Kasumi-1 (cell line): ENCODE results near the gene CYTIP.
"Not testable (repeated sequence)": the region's sequence is repeated elsewhere in the genome, so short reads cannot be mapped to it uniquely, and the experiment has no call there.

ENCODE experiments used
- DNase-seq, 2 experiments: peaks; one replicate each; lab custom pipeline; 2025; lab: John Stamatoyannopoulos, UW

CYTIP gene

GRCh38 chr2:157424374-157424773 is 19.5 kb downstream of the CYTIP start:
- no peak for DNase-seq

GRCh38 chr2:157421964-157422363 is 21.9 kb downstream of the CYTIP start:
- DNase-seq, result no peak

- no peak for DNase-seq
Measured at GRCh38 chr2:157421331-157421944, 22.5 kb downstream of the CYTIP start.

DNA sequence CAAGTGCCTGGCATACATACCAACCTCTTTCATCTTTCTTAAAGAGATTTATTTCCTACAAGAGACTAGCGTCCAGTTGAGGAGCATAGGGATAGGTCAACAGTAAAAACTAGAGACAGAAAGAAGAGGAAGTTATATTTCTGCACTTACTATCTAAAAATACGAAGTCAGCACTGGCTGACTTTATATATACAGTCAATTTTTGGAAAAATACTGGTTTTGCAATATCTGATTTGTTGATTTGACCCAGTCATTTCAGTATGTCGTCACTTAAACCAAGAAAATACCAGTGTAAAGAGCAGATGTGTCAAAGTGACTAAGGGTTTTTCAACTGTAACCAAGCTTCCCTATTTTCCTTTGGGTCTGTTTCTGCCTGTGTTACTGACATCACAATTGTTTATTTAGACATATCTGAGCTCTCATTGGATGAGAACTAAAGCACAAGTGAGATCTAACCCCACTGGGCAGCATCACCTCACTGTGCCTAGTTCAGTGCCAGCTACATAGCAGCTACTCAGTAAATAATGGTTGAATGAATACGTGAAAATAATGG is 23.0 kb downstream of the CYTIP start:
- peak; percentile 89 to 94 for DNase-seq

DNA sequence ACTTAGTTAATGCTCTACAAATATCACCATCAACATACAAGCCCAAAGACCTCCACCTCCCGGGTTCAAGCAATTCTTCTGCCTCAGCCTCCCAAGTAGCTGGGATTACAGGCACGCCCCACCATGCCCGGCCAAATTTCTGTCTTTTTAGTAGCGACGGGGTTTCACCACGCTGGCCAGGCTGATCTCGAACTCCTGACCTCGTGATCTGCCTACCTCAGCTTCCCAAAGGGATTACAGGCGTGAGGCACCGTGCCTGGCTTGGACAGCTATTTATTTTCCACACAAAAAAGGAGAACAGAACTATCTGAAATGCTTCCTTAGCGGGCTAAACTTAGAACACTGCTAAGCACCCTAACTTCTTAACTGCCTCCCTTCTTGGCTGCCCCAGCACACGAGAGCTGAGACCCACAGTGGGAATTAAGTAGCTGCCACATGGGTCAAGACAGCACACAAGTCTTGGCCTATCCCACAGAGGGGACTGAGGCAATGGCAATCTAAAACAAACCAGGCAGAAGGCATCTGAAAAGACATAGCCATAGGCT is 24.8 kb downstream of the CYTIP start:
- DNase-seq, result peak; percentile 35 to 52

DNA sequence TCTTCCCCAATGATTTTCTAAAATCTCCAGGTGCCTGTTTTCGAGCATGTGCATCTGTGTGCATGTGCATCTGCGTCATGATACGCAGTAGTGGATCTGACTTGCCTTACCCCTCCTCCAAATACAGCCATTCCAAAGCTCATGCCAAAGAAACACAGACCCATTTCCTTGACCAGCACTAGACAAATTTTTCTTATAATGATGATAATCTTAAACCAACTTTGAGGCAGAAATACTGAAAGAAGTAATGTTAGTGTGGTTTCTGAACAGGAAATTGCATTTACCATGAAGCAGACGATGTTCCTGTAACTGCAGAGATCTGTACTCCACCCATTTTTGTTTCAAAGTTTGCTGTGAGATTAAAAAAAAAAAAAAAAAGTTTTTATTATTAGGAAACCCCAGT is 25.6 kb downstream of the CYTIP start:
- peak; percentile 90 to 93 for DNase-seq

- DNase-seq, result peak in 1 of 2 experiments; percentile 26
Measured at GRCh38 chr2:157415591-157416101, 28.2 kb downstream of the CYTIP start.

DNA sequence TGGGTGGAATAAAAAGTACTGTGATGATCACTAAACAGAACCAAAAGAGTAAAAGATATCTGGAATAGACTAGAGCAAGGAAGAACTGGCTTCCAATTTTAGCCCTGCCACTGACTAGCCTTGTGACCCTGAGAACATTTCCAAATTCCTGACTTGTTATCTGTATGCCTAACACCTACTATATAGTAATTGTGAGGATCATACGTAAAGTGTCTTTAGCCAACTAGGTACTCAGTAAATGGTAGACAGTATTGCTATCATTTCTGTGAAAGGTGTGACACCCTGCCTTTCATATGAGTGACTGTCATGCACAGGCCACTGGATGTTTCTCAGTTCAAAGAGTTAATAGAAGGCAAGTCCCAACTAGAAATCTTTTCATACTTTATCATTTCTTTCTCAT is 29.8 kb downstream of the CYTIP start:
- no peak for DNase-seq

GRCh38 chr2:157413326-157414035 is 30.4 kb downstream of the CYTIP start:
- DNase-seq, result peak; percentile 27 to 51

DNA sequence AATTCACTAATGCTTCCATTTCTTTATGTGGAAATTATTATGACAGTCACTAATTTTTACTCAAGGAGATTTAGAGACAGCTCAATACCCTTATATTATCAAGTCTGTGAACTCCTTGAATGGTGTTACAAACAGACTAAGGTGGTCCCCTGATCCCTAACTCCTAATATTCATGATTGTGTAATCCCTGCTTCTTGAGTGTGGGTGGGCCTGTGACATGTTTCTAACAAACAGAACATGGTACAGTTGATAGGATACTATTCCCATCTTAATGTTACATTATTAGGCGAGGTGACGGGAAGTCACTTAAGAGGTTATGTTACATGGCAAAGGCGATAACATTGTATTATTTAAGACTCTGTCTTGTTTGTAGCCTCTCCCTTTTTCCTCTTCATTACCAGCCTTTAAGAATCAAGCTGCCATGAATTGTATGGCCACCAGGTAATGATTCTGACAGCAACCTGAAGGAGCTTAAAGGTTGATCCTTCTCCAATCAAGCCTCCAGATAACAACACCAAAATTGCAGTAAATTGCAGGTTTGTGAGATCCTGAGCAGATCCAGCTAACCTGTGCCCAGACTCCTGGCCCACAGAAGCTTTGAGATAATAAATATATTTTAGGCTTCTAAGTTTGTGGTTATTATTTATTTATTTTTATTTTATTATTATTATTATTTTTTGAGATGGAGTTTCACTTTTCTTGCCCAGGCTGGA is 32.1 kb downstream of the CYTIP start:
- no peak for DNase-seq

DNA sequence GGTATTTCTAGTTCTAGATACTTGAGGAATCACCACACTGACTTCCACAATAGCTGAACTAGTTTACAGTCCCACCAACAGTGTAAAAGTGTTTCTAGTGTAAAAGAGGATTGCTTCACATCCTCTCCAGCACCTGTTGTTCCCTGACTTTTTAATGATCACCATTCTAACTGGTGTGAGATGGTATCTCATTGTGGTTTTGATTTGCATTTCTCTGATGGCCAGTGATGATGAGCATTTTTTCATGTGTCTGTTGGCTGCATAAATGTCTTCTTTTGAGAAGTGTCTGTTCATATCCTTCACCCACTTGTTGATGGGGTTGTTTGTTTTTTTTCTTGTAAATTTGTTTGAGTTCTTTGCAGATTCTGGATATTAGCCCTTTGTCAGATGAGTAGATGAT is 38.5 kb downstream of the CYTIP start:
- not testable (repeated sequence) for DNase-seq

DNA sequence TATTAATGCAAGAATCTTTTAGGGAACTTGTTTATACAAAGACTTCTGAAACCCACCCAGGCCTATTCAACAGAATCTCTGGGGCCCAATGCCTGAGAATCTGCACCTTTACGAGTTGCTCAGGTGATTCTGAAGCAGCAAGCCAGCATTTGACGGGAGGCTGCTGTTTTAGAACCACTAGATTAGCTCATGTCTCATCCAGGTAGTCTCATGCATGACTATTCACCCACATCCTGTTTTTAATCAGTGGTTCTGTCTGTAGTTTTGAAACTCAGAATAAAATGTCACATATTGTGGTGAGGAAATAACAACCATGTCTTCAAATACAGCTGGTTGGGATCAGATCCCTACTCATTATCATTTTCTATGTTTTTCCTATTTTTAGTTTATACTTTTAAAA is 39.5 kb downstream of the CYTIP start:
- DNase-seq, result peak; percentile 15 to 18

- not testable (repeated sequence) for DNase-seq
Measured at GRCh38 chr2:157402801-157403485, 40.9 kb downstream of the CYTIP start.

DNA sequence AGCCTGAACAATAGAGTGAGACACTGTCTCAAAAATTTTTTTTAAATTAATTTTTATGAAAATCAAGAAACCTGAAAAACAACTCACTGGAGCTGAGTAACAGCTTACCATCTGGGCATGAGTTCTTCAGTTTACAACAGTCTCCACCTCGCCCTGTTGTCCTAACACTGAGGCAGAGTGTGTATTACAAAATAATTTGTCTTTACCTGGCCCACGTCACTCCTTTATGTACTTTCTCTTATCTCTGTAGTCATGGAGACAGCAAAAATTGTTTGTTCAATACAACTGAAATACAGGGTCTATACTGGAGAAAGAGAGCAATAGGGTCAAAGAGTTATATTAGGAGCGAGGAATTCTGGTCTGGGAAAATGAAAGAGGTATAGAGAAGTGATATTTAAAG is 48.1 kb downstream of the CYTIP start:
- no peak for DNase-seq

- no peak for DNase-seq
Measured at GRCh38 chr2:157394928-157395327, 49.0 kb downstream of the CYTIP start.

DNA sequence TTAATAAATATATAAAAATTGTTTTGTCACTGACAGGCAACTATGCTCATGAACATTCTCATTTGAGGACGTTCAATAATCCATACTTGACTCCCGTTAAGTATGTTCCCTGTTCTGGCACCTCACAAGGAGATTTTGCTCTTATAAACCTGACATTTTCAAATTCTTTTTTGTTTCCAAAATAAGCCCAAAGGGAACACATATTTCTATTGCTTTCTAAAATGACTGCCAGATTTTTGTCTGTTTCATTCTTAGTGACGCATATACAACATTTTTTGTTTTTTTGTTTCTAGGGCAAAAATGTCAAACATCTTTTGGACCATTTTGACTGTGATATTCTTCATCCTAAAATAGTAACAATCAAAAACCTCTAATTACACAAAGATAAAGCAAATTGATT is 50.5 kb downstream of the CYTIP start:
- no peak for DNase-seq

- no peak for DNase-seq
Measured at GRCh38 chr2:157388827-157389226, 55.1 kb downstream of the CYTIP start.

- peak in 1 of 2 experiments; percentile 15 for DNase-seq
Measured at GRCh38 chr2:157386747-157387146, 57.1 kb downstream of the CYTIP start.

DNA sequence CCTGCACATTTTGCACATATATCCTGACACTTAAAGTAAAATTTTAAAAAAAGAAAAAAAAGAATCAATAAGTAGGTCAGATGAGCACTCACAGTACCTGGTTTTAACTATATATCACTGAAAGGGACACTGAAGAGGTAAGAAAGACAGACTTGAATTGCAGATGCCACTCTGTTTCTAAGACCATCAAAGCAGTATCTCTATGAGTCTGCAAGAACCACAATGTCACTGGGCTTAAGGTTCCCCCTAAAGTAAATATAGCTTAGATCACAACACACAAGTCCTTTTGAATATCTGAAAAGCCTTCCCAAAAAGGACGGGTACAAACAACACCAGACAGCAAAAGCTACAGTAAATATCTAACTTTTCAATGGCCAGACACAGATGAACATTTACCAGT is 57.6 kb downstream of the CYTIP start:
- DNase-seq, result no peak

DNA sequence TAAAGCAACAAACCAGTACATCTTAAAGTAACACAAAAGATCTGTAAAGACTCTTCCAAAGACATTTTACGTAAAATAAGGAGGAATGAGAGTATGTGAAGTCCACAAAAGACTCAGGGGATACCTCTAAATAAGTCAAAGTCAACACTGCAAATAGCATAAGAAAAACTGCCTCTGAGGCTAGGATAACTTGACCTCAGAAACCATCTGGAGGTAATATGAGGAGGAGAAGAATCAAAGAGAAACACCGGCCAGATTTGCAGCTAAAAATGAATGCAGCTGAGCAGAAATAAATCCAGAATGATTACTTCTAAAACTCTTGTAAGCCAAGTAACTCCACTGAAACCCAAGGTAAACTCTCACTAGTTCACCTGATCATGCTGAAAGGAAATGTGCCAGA is 66.0 kb downstream of the CYTIP start:
- no peak for DNase-seq

DNA sequence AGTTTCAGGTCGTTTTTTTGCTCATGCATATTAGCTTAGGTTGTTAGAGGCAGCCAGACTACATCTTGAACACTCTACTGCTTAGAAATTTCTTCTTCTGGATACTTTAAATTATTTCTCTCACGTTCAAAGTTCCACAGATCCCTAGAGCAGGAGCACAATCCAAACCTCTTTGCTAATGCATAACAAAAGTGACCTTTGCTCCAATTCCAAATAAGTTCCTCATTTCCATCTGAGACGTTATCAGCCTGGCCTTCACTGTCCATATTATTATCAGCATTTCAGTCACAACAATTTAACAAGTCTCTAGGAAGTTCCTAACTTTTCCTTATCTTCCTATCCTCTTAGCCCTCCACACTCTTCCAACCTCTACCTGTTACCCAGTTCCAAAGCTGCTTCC is 67.8 kb downstream of the CYTIP start:
- no peak for DNase-seq

- no peak for DNase-seq
Measured at GRCh38 chr2:157375384-157375783, 68.5 kb downstream of the CYTIP start.
